HG03354 (cell line): Measurements from ENCODE around the gene ATG4C.
"Not testable (repeated sequence)": the region's sequence is repeated elsewhere in the genome, so short reads cannot be mapped to it uniquely, and the experiment has no call there.

Source experiments
- ATAC-seq: cut with Tn5 transposase; IDR thresholded peaks from one replicate; pipeline ENCODE4 v1.9.1; 2021; ENCODE audit warnings: mild to moderate bottlenecking; ENCODE audit not compliant: unreplicated experiment, poor library complexity, severe bottlenecking

The ATG4C gene

DNA sequence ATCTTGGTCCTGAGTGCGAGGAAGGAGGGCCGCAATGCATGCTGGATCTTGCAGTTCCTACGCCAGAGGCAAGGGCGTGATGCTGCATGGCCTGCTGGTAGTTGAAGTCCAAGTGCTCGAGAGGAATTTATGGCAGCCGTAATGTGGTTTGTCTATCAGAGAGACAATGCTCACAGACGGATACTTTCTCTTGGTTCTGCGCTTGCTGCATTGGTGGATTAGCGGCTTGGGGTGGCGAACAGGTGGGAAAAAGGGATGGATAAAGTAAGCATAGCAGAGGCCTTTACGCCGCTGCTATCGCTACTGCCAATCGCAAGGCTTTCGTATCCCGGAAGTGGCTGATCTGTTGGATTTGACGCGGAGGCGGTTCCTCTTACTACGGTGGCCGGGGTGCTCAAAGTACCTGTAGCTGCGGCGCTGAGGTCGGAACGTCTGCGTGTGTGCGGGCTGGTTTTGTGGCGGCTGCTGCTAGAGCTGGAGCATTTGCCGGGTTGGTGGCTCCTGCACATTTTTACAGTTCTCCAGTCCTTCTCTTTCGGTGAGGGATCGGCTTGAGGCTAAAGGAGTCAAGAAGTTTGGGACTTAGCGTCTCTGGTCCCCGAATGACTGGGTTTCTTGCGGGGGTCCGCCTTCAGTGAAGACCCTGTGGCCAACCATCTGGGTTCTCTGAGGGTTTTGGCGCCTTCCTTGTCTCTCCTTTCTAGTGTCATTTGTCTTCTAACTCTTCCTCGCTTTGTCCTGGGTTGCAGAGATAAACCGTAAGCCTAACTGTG, at the start of gene ATG4C:
ATG4C (plus strand) TSS at position 397 of the 773 bp plus-strand sequence. CDS start 19,655 bp downstream, outside the sequence.
- peak; percentile 96 for ATAC-seq

- ATAC-seq: no peak
Observed at GRCh38 chr1:62735491-62736171, 48.3 kb upstream of the ATG4C start.

GRCh38 chr1:62740701-62741100, 43.2 kb upstream of the ATG4C start:
- not testable (repeated sequence) for ATAC-seq

DNA sequence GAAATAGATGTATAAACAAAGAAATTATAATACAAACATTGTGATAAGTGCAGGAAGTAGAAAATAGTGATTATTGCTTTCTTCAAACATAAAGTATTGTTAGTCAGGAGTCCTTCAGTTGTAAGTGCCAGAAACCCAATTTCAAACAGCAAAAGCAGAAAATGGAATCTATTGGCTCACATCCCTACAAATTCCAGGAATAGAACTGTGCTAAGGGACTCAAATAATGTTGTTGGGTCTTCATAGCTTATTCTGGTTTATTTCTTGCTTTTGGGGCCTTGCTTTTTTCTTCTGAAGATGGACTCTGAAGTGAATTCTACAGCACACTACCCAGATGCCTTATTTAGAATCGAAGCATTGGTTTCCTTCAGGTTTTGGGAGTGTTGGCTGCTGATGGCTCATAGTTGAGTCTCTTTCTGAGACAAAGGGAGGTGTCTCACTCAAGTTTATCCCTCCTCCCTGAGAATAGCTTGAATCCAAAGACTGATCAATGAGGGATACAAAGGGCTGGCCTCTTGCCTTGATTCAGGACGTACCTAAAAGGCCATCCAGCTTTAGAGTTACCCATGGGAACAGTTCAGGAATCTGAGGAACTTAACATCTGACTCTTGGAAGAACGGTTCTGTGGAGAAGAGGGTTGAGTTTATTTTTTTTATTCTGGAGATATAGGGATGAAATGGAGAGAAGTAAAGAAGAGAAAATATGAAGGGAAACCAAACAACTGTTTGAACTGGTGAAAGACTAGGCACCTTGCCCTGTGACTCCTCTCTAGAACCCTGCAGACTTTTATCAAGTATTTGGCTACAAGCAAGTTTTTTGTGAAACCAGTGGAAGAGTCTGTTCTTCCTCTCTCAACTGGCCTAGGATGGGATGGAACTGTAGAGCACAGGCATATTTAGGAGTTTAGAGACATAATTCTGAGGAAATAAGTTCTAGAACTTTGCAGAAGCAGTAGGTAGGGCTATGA, 39.0 kb upstream of the ATG4C start:
- ATAC-seq: no peak

DNA sequence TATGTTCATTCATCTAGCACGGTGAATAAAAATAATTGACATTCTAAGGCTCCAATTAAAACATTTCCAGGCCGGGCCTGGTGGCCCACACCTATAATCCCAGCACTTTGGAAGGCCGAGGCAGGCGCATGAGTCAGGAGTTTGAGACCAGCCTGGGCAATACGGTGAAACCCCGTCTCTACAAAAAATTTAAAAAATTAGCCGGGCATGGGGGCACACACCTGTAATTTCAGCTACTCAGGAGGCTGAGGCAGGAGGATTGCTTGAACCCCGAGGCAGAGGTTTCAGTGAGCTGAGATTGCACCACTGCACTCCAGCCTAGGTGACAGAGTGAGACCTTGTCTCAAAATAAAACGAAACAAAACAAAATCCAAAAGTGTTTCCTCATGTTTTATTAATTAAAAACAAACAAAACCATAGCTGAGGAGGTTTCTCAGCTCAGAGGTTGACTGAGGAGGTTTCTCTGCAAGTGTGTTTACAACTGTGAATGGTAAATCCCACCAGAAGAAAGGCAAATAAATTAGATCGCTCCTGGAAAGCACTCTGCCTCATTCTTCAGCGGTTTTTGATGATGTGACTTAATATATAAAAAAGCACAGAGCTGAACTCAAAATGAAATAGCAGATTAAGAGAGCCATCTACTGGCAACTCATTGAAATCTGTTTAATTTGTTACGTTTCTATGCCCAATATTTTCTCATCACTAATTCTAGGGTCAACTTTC, 37.7 kb upstream of the ATG4C start:
- no peak for ATAC-seq

DNA sequence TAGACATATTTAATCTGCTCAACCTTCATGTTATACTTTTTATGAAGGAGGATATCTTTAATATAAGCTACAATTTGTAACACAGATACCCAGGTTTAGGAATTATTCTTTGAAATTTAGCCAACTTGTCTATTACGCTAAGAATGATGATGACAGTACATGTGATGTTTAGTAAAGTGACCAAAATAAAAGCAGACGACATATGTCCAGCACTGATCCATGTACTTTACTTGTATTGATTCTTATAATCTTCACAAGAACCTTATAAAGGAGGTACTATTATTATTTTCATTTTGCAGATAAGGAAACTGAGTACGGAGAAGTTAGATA, 37.2 kb upstream of the ATG4C start:
- no peak for ATAC-seq

DNA sequence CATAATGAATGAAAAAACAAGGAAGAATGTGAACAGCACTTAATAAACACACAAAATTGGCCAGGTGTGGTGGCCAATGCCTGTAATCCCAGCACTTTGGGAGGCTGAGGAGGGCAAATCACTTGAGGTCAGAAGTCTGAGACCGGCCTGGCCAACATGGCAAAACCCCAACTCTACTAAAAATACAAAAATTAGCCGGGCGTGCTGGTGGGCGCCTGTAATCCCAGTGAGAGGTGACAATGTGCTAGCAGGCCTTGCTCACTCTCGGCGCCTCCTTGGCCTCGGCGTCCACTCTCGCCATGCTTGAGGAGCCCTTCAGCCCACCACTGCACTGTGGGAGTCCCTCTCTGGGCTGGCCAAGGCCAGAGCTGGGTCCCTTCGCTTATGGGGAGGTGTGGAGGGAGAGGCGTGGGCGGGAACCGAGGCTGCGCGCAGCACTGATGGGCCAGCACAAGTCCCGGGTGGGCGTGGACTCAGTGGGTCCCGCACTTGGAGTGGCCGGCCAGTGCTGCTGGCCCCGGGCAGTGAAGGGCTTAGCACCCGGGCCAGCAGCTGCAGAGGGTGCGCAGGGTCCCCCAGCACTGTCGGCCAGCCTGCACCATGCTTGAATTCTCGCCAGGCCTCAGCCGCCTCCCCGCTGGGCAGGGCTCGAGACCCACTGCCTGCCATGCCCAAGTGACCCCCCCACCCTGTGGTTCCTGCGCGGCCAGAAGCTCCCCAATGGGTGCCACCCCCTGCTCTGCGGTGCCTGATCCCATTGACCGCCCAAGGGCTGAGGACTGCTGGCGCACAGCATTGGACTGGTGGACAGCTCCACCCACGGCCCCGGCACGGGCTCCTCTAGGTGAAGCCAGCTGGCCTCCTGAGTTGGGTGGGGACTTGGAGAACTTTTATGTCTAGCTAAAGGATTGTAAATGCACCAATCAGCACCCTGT, 30.6 kb upstream of the ATG4C start:
- no peak for ATAC-seq

DNA sequence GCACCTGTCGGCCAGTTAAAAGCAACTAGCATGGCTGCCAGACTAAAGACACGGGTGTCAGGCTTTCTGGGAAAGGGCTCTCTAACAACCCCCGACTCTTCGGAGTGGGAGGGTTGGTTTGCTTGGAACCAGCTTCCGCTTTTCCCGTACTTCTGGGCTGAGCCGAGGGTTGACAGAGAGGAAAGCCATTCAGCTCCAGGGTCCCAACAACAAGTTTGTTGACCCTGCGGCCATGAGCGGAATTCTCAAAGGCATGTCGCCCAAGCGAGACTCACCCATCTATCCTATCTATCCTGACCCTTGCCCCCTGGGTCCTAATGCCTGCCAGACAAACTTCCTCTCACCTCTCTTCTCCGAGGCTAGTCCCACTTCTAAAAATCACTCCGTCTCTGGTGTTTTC, 29.0 kb upstream of the ATG4C start:
- ATAC-seq: not testable (repeated sequence)

- not testable (repeated sequence) for ATAC-seq
Observed at GRCh38 chr1:62756255-62756884, 27.6 kb upstream of the ATG4C start.

- ATAC-seq: not testable (repeated sequence)
Observed at GRCh38 chr1:62759232-62759875, 24.6 kb upstream of the ATG4C start.

- ATAC-seq: not testable (repeated sequence)
Observed at GRCh38 chr1:62760021-62760782, 23.7 kb upstream of the ATG4C start.

- ATAC-seq: not testable (repeated sequence)
Observed at GRCh38 chr1:62761223-62761870, 22.6 kb upstream of the ATG4C start.

GRCh38 chr1:62762027-62762426, 21.9 kb upstream of the ATG4C start:
- ATAC-seq: not testable (repeated sequence)

DNA sequence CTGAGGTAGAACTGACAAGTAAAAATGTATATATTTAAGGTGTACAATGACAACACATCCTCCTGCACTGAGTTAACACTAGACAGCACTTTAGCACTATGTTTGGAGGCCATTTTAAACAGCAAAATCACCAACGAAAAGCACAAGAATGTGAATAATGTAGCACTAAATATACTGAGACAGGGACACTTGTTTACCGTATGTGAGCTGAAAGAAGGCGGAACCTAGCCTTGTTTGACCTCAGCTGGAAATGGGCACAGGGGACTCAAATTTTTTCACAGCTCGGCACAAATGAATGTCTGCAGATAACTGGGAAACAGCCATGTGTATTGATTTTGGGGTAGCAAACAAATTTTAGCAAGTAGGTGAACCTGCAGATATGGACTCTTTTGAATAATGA, 18.0 kb upstream of the ATG4C start:
- ATAC-seq: no peak

DNA sequence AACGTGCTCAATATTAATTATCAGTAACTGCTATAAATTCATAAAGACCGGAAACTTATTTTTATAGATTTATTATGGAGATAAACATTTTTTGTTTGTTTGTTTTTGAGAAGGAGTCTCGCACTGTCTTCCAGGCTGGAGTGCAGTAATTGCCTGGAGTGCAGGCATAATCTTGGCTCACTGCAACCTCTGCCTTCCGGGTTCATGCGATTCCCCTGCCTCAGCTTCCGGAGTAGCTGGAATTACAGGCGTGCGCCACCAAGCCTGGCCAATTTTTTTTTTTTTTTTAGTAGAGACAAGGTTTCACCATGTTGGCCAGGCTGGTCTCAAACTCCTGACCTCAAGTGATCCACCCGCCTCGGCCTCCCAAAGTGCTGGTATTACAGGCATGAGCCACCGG, 15.4 kb upstream of the ATG4C start:
- not testable (repeated sequence) for ATAC-seq

GRCh38 chr1:62772607-62773295, 11.2 kb upstream of the ATG4C start:
- ATAC-seq: no peak
